ENCODE measurements around the gene PRCC.

- no peak for TF ChIP-seq CTCF (IDR thresholded peaks at IDR 0.05; ENCODE audit: low read length)
- no peak for TF ChIP-seq EZH2 (IDR thresholded peaks at IDR 0.05; ENCODE audit: borderline replicate concordance, low read length)
Measured at GRCh38 chr1:156834322-156834721, 67.0 kb downstream of the PRCC start.
